H1 (cell line): ENCODE data around the gene MITF.

Source experiments
- CHD7 ChIP-seq: fragments of 300-600 bp; sonication (generic); IDR thresholded peaks from 2 replicates; pipeline ENCODE4 v1.7.1; 2012; ENCODE audit warnings: low read length, moderate library complexity, mild to moderate bottlenecking, inconsistent platforms; ENCODE audit not compliant: insufficient replicate concordance
- CTBP2 ChIP-seq: IDR thresholded peaks from 2 replicates; pipeline ENCODE4 v1.7.0; 2011; ENCODE audit warnings: borderline replicate concordance, mild to moderate bottlenecking, moderate library complexity, mixed read lengths, low read length; ENCODE audit not compliant: insufficient read depth, insufficient read length
- CTCF ChIP-seq, 3 experiments: IDR thresholded peaks; 1 replicate in 2 of 3; 2 replicates in 1 of 3; pipeline versions ENCODE4 v1.5.1 to v1.6.1; 2011; ENCODE audit warnings: low read length in 3 of 3, mild to moderate bottlenecking in 3 of 3, inconsistent platforms in 2 of 3, low read depth in 1 of 3, moderate library complexity in 1 of 3; ENCODE audit not compliant: insufficient read depth in 1 of 3; ENCODE audit errors: control extremely low read depth in 1 of 3
- EZH2 ChIP-seq: fragments of 200-600 bp; sonication (generic); IDR thresholded peaks from 2 replicates; pipeline ENCODE4 v1.7.1; 2012; ENCODE audit warnings: low read depth, mild to moderate bottlenecking, moderate library complexity, low read length, inconsistent platforms; ENCODE audit not compliant: severe bottlenecking
- GTF2F1 ChIP-seq: IDR thresholded peaks from 2 replicates; pipeline ENCODE4 v1.6.1; 2012; ENCODE audit warnings: low read depth, low read length, improper control_type of control experiment, borderline replicate concordance
- POLR2A ChIP-seq, 2 experiments: IDR thresholded peaks; 1 replicate in 1 of 2; 2 replicates in 1 of 2; pipeline ENCODE4 v1.6.1; 2011; ENCODE audit warnings: low read depth in 2 of 2, low read length in 2 of 2, mild to moderate bottlenecking in 2 of 2; ENCODE audit errors: control extremely low read depth in 1 of 2
- RFX5 ChIP-seq: IDR thresholded peaks from 2 replicates; pipeline ENCODE4 v1.6.1; 2011; ENCODE audit warnings: low read depth, low read length, improper control_type of control experiment, borderline replicate concordance
- SAP30 ChIP-seq: fragments of 300-600 bp; sonication (generic); IDR thresholded peaks from 2 replicates; pipeline ENCODE4 v1.7.1; 2012; ENCODE audit warnings: low read length, moderate library complexity, mild to moderate bottlenecking, inconsistent platforms; ENCODE audit not compliant: insufficient read depth, insufficient replicate concordance
- SIN3A ChIP-seq, 2 experiments: IDR thresholded peaks in 1 of 2; conservative IDR thresholded peaks in 1 of 2; 2 replicates each; pipeline ENCODE4 v1.6.1; 2011 to 2012; ENCODE audit warnings: low read length in 2 of 2, improper control_type of control experiment in 1 of 2, low read depth in 1 of 2, mild to moderate bottlenecking in 1 of 2
- SP2 ChIP-seq: IDR thresholded peaks from 2 replicates; pipeline ENCODE4 v1.6.1; 2012; ENCODE audit warnings: mild to moderate bottlenecking, low read length, inconsistent platforms
- TAF1 ChIP-seq: IDR thresholded peaks from 2 replicates; pipeline ENCODE4 v1.6.1; 2011; ENCODE audit warnings: mild to moderate bottlenecking, low read depth, low read length
- TCF12 ChIP-seq: IDR thresholded peaks from 2 replicates; pipeline ENCODE4 v1.6.1; 2011; ENCODE audit warnings: low read depth, mild to moderate bottlenecking, low read length
- YY1 ChIP-seq: IDR thresholded peaks from 2 replicates; pipeline ENCODE4 v1.6.1; 2011; ENCODE audit warnings: low read depth, mild to moderate bottlenecking, low read length

- no peak for TF ChIP-seq TCF12
- TF ChIP-seq CTCF (IDR thresholded peaks at IDR 0.05; ENCODE audit: control extremely low read depth in 1 of 3, insufficient read depth in 1 of 3, low read depth in 1 of 3, low read length in 3 of 3) = no peak
- TF ChIP-seq CHD7 = no peak
- no peak for TF ChIP-seq POLR2A (IDR thresholded peaks at IDR 0.05; ENCODE audit: control extremely low read depth in 1 of 2, low read depth in 2 of 2, low read length in 2 of 2)
- no peak for TF ChIP-seq YY1
- no peak for TF ChIP-seq SAP30
- no peak for TF ChIP-seq EZH2
- TF ChIP-seq TAF1 = no peak
- TF ChIP-seq GTF2F1 = no peak
- TF ChIP-seq SP2 = no peak
- no peak for TF ChIP-seq CTBP2
- TF ChIP-seq SIN3A (conservative IDR thresholded peaks at IDR 0.05 in 1 of 2, IDR thresholded peaks at IDR 0.05 in 1 of 2; ENCODE audit: low read depth in 1 of 2, low read length in 2 of 2) = no peak
- no peak for TF ChIP-seq RFX5
Observed at GRCh38 chr3:69850849-69851248, 111.6 kb downstream of the MITF start.
